ENCODE measurements around the gene LEKR1.

DNA sequence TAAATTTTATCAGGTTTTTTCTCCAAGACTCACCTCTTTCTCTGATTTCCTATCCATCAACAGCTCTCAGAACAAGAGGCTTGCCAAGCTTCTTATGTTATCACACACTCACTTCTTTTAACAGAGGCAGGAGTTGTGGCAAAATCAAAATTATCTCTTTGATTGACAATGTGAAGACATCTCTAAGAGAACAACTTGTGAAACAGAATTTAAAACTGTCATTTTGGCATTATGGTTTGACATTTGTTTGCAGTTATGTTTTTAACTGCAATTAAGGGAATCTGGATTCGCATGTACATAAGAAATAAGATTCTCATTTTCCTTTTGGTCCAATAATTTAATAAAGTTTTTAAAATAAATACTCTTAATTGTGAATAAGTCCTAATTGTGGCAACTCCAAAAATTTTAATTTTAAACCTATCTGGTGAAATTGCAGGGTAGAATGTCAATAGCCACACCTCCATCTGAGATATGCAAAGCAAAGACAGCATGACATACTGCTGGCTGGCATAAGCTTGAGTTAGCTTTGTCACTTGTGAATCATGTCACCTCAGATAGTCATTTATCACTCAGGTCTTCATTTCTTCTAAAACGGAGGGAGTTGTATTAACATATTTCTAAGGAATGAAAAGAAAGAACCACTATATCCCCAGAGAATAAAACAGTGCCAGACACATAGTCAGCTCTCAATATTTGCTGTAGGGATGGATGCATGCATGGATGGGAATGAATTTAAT is 175.2 kb downstream of the LEKR1 start:
- no peak for TF ChIP-seq EZH2 (IDR thresholded peaks at IDR 0.05)
- TF ChIP-seq POLR2AphosphoS5 (IDR thresholded peaks at IDR 0.05; ENCODE audit: borderline replicate concordance, low read depth, low read length), result no peak

Data from SK-N-MC (cell line).